ENCODE data around the gene HOXB7. TPM values are rescaled to one million over a fixed set of nuclear protein-coding genes. Genes with fewer than 3 reads are reported as not detected.

HOXB7 gene
- total RNA-seq, 1 experiment from 2014 or later: not detected

DNA sequence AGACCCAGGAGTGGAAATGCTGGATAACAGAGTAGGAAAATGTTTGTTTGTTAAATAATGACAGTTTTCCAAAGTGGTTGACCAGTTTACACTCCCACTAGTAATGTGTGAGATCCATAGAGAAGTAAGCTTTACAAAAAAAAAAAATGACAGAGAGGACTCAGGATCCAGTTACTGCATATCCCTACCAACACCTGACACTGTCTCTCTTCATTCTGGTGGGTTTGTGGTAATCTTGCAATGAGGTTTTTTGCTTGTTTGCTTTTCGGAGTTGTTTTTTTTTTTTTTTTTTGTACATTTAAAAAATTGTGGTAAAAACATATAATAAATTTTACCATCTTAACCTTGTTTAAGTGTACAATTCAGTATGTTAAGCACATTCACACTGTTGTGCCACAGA lies 38.9 kb upstream of the HOXB7 start:
- Histone ChIP-seq H3K27me3 (ENCODE audit: insufficient read depth, low read length) (peaks cover 46% of the 10 kb centered on the region), H3K9me3 (ENCODE audit: control insufficient read depth, low read depth, low read length) (no peaks in the 10 kb centered on the region), H3K23ac (ENCODE audit: insufficient read length, low read depth, low read length) (no peak overlapping the region), H4K91ac (ENCODE audit: insufficient read length, low read depth, low read length) (no peak overlapping the region), H3T11ph (ENCODE audit: low read length) (no peak overlapping the region), H4K5ac (ENCODE audit: insufficient read length, low read depth, low read length) (no peak overlapping the region), H2BK5ac (ENCODE audit: insufficient read length, low read length) (no peak overlapping the region), H3K4ac (ENCODE audit: low read depth, low read length) (no peak overlapping the region), H3K4me1 (ENCODE audit: insufficient read depth, low read length) (no peaks in the 10 kb centered on the region), H3K18ac (ENCODE audit: insufficient read length, low read depth, low read length) (no peak overlapping the region), H2AFZ (ENCODE audit: low read length) (no peak overlapping the region), H3K23me2 (ENCODE audit: insufficient read length, low read depth, low read length, poor library complexity, severe bottlenecking) (peaks cover 8% of the 10 kb centered on the region), H3K4me2 (ENCODE audit: insufficient read depth, insufficient read length, low read length) (no peak overlapping the region), H2AK5ac (ENCODE audit: insufficient read length, low read length) (no peak overlapping the region), H4K8ac (replicated peaks; ENCODE audit: insufficient read length, low read depth, low read length) (no peak overlapping the region), H4K20me1 (ENCODE audit: control insufficient read depth, insufficient read depth, insufficient read length) (no peaks in the 10 kb centered on the region), H3K79me1 (ENCODE audit: insufficient read depth, low read depth, low read length, poor library complexity, severe bottlenecking) (no peaks in the 10 kb centered on the region), H3K79me2 (ENCODE audit: insufficient read depth, low read length) (no peaks in the 10 kb centered on the region), H2BK20ac (ENCODE audit: low read depth, low read length, poor library complexity, severe bottlenecking) (no peak overlapping the region), H3K27ac (ENCODE audit: insufficient read length, low read depth, low read length) (no peak overlapping the region), H3K14ac (ENCODE audit: insufficient read depth, low read length) (no peak overlapping the region), H3K9ac (ENCODE audit: extremely low read depth, insufficient read length, low read length) (no peak overlapping the region), H2BK12ac (ENCODE audit: insufficient read length, low read depth, low read length) (no peak overlapping the region), H3K56ac (ENCODE audit: insufficient read length, low read depth, low read length) (no peak overlapping the region), H2BK15ac (ENCODE audit: low read depth, low read length) (no peak overlapping the region), H2BK120ac (ENCODE audit: low read depth, low read length, poor library complexity, severe bottlenecking) (no peak overlapping the region)
- no CpG with 5 or more reads among the region's 1 CpG for WGBS (ENCODE audit: extremely low coverage, insufficient read length, low lambda C conversion rate)
- TF ChIP-seq, protein P1, sequence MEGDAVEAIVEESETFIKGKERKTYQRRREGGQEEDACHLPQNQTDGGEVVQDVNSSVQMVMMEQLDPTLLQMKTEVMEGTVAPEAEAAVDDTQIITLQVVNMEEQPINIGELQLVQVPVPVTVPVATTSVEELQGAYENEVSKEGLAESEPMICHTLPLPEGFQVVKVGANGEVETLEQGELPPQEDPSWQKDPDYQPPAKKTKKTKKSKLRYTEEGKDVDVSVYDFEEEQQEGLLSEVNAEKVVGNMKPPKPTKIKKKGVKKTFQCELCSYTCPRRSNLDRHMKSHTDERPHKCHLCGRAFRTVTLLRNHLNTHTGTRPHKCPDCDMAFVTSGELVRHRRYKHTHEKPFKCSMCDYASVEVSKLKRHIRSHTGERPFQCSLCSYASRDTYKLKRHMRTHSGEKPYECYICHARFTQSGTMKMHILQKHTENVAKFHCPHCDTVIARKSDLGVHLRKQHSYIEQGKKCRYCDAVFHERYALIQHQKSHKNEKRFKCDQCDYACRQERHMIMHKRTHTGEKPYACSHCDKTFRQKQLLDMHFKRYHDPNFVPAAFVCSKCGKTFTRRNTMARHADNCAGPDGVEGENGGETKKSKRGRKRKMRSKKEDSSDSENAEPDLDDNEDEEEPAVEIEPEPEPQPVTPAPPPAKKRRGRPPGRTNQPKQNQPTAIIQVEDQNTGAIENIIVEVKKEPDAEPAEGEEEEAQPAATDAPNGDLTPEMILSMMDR (conservative IDR thresholded peaks at IDR 0.05): no peak
- Mint-ChIP-seq H3K4me1 (peaks cover 5 to 10% of the 10 kb centered on the region in 2 experiments), H3K27me3 (ENCODE audit: low read depth) (peaks cover 97% of the 10 kb centered on the region), H3K4me3 (no peak overlapping the region), H3K9me3 (peaks cover 3 to 7% of the 10 kb centered on the region in 2 experiments; a peak in 3 of 5 replicates), H3K36me3 (ENCODE audit: insufficient read depth in 1 of 3, low read depth in 3 of 3) (no peaks in the 10 kb centered on the region), H3K27ac (no peak overlapping the region; a peak in 1 of 7 replicates)
- DNase-seq: no peak

All from H9 (cell line).